Neural progenitor cell (in vitro differentiated cells): ENCODE results near the gene SUPT4H1. TPM values are rescaled to one million over a fixed set of nuclear protein-coding genes. Genes with fewer than 3 reads are reported as not detected.

Experiments used
- DNase-seq: peaks from one replicate; pipeline ENCODE4 v3.0.0-alpha.2; 2016; ENCODE audit warnings: low spot score
- H2AFZ ChIP-seq: fragments of 200-600 bp; sonication (generic); replicated peaks from 2 replicates; pipeline ENCODE4 v1.6.1; 2016; ENCODE audit warnings: antibody characterized with exemption
- H3F3A ChIP-seq: fragments of 200-600 bp; sonication (generic); 2 replicates; pipeline ENCODE4 v1.6.1; 2016; ENCODE audit warnings: antibody characterized with exemption, low read depth
- H3K27ac ChIP-seq: fragments of 200-600 bp; sonication (generic); 2 replicates; pipeline ENCODE4 v1.5.1; 2016; ENCODE audit warnings: mild to moderate bottlenecking
- H3K27me3 ChIP-seq: fragments of 200-600 bp; sonication (generic); 2 replicates; pipeline ENCODE4 v1.6.1; 2016; ENCODE audit warnings: mild to moderate bottlenecking, moderate library complexity
- H3K36me3 ChIP-seq: fragments of 200-600 bp; sonication (generic); 2 replicates; pipeline ENCODE4 v1.5.1; 2016
- H3K4me1 ChIP-seq: fragments of 200-600 bp; sonication (generic); 2 replicates; pipeline ENCODE4 v1.6.1; 2016; ENCODE audit warnings: mixed run types
- H3K4me2 ChIP-seq: fragments of 200-600 bp; sonication (generic); 2 replicates; pipeline ENCODE4 v1.6.1; 2016
- H3K4me3 ChIP-seq: fragments of 200-600 bp; sonication (generic); 2 replicates; pipeline ENCODE4 v1.5.1; 2016
- H3K79me2 ChIP-seq: fragments of 200-600 bp; sonication (generic); 2 replicates; pipeline ENCODE4 v1.6.1; 2016; ENCODE audit warnings: low read depth
- H3K9ac ChIP-seq: fragments of 200-600 bp; sonication (generic); 2 replicates; pipeline ENCODE4 v1.6.1; 2016
- H3K9me3 ChIP-seq: fragments of 200-600 bp; sonication (generic); 2 replicates; pipeline ENCODE4 v1.5.1; 2016; ENCODE audit warnings: low read depth
- H4K20me1 ChIP-seq: fragments of 200-600 bp; sonication (generic); 2 replicates; pipeline ENCODE4 v1.6.1; 2016; ENCODE audit warnings: low read depth
- H3K27ac Mint-ChIP-seq: 3 replicates; pipeline ENCODE4 v1.8.0; 2021; ENCODE audit warnings: mixed read lengths
- H3K27me3 Mint-ChIP-seq: 2 replicates; pipeline ENCODE4 v1.8.0; 2022; ENCODE audit warnings: low read depth, mild to moderate bottlenecking, inconsistent platforms, moderate library complexity, mixed read lengths; ENCODE audit not compliant: insufficient read depth
- H3K36me3 Mint-ChIP-seq: 3 replicates; pipeline ENCODE4 v1.8.0; 2021; ENCODE audit warnings: mixed read lengths
- H3K4me1 Mint-ChIP-seq: 3 replicates; pipeline ENCODE4 v1.8.0; 2021; ENCODE audit warnings: mixed read lengths
- H3K4me3 Mint-ChIP-seq: 3 replicates; pipeline ENCODE4 v1.8.0; 2021; ENCODE audit warnings: mild to moderate bottlenecking, moderate library complexity, mixed read lengths
- H3K9me3 Mint-ChIP-seq: 3 replicates; pipeline ENCODE4 v1.8.0; 2020; ENCODE audit warnings: mixed read lengths
- CTCF ChIP-seq: fragments of 200-600 bp; sonication (generic); IDR thresholded peaks from 2 replicates; pipeline ENCODE4 v1.5.1; 2017; ENCODE audit warnings: antibody characterized with exemption, mild to moderate bottlenecking
- EZH2 ChIP-seq: fragments of 200-600 bp; sonication (generic); IDR thresholded peaks from 2 replicates; pipeline ENCODE4 v1.6.1; 2017; ENCODE audit warnings: antibody characterized with exemption, mild to moderate bottlenecking, moderate library complexity
- EZH2phosphoT487 ChIP-seq: fragments of 200-600 bp; sonication (generic); IDR thresholded peaks from 2 replicates; pipeline ENCODE4 v1.6.1; 2017; ENCODE audit warnings: antibody characterized with exemption
- total RNA-seq: library from RNA; depleted of rRNA; stranded (reverse); fragments of >200 nt; gene quantifications from 2 replicates; pipeline ENCODE4 v1.2.3, GENCODE V29; 2015; ENCODE audit warnings: low replicate concordance

SUPT4H1 gene
- total RNA-seq, 1 donor from 2014 or later = 103 TPM

- no peak overlapping the region for H3K9ac ChIP-seq
- no peaks in the 10 kb centered on the region for H3K9me3 Mint-ChIP-seq
- no peak overlapping the region for H3K4me2 ChIP-seq
- H4K20me1 ChIP-seq = no peaks in the 10 kb centered on the region
- H3K36me3 ChIP-seq = no peaks in the 10 kb centered on the region
- no peaks in the 10 kb centered on the region for H3K36me3 Mint-ChIP-seq
- H3F3A ChIP-seq = no peaks in the 10 kb centered on the region
- H3K27me3 Mint-ChIP-seq = peaks cover 3% of the 10 kb centered on the region
- peaks cover 31% of the 10 kb centered on the region for H3K4me1 Mint-ChIP-seq
- H3K4me3 Mint-ChIP-seq = no peak overlapping the region
- TF ChIP-seq EZH2 (no peak), CTCF (no peak), EZH2phosphoT487 (no peak)
- no peak for DNase-seq
- H3K27ac ChIP-seq = no peak overlapping the region
- H3K4me3 ChIP-seq = no peak overlapping the region
- H3K79me2 ChIP-seq = no peaks in the 10 kb centered on the region
- no peak overlapping the region for H2AFZ ChIP-seq
- H3K27ac Mint-ChIP-seq = no peak overlapping the region
- no peaks in the 10 kb centered on the region for H3K27me3 ChIP-seq
- H3K9me3 ChIP-seq = no peaks in the 10 kb centered on the region
- no peaks in the 10 kb centered on the region for H3K4me1 ChIP-seq
Observed at GRCh38 chr17:58380207-58381123, 28.5 kb upstream of the SUPT4H1 start.

GRCh38 chr17:58379511-58379824, 27.5 kb upstream of the SUPT4H1 start:
- peaks cover 28% of the 10 kb centered on the region for H3K4me1 Mint-ChIP-seq
- Histone ChIP-seq H4K20me1 (no peaks in the 10 kb centered on the region), H3K27ac (no peak overlapping the region), H3K4me2 (no peak overlapping the region), H3K9me3 (no peaks in the 10 kb centered on the region), H3K27me3 (no peaks in the 10 kb centered on the region), H3K36me3 (no peaks in the 10 kb centered on the region), H2AFZ (no peak overlapping the region), H3K4me1 (no peaks in the 10 kb centered on the region), H3F3A (no peaks in the 10 kb centered on the region), H3K9ac (no peak overlapping the region), H3K4me3 (no peak overlapping the region), H3K79me2 (no peaks in the 10 kb centered on the region)
- TF ChIP-seq CTCF (no peak), EZH2phosphoT487 (no peak), EZH2 (no peak)
- no peaks in the 10 kb centered on the region for H3K36me3 Mint-ChIP-seq
- no peak overlapping the region for H3K27ac Mint-ChIP-seq
- peaks cover 3% of the 10 kb centered on the region for H3K27me3 Mint-ChIP-seq
- no peak for DNase-seq
- H3K4me3 Mint-ChIP-seq = no peak overlapping the region
- no peaks in the 10 kb centered on the region for H3K9me3 Mint-ChIP-seq

DNA sequence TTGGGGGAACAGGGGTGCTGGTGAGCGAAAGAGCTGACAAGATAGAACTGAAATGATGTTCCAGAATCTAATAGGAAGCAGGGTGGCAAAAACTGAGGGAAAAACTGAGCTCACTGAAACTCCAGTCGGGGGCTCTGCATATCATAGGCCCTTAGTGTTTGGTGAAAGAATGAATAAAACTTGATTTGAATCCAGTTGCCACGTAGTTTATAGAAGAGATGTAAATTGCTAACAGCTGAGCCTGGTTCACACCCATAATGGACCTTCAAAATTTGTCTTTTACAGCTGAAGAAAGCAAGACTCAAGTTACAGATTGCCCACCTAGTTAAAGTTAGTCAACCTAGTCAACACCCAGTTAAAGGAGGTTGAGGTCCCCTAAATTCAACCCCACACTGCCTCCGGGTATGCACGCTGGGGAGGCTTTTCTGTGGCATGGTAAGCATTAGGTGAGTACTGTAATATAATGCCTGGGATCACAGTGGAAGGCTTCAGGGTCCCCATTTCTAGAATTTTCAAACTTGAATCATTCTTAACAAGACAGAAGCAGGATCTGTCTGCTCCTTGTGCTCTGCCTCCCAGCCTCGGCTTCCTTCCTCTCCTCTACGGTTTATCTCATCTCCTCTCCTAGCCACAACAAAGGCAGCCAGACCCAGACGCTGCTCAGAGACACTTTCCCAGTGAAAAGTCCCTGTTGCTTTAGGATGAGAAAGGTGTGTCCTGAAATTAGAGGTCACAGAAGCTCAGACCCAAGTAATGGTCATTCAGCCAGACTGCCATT, 26.9 kb upstream of the SUPT4H1 start:
- Histone ChIP-seq H3K36me3 (no peaks in the 10 kb centered on the region), H3K9ac (no peak overlapping the region), H2AFZ (no peak overlapping the region), H3F3A (no peaks in the 10 kb centered on the region), H3K4me1 (no peaks in the 10 kb centered on the region), H3K9me3 (no peaks in the 10 kb centered on the region), H3K27me3 (no peaks in the 10 kb centered on the region), H3K4me3 (no peak overlapping the region), H4K20me1 (no peaks in the 10 kb centered on the region), H3K27ac (no peak overlapping the region), H3K4me2 (no peak overlapping the region), H3K79me2 (no peaks in the 10 kb centered on the region)
- Mint-ChIP-seq H3K9me3 (no peaks in the 10 kb centered on the region), H3K36me3 (no peaks in the 10 kb centered on the region), H3K27me3 (peaks cover 3% of the 10 kb centered on the region), H3K4me3 (no peak overlapping the region), H3K27ac (no peak overlapping the region), H3K4me1 (peaks cover 26% of the 10 kb centered on the region)
- no peak for TF ChIP-seq CTCF
- TF ChIP-seq EZH2 = no peak
- no peak for TF ChIP-seq EZH2phosphoT487
- DNase-seq = no peak
